Liver (tissue), 3 donors: ENCODE data around the gene CFAP97D1.

ENCODE experiments used
- EGR1 ChIP-seq, 2 donors: IDR thresholded peaks; 2 replicates each; pipeline ENCODE4 v1.6.1; 2016 to 2018; ENCODE audit warnings: antibody characterized with exemption in 2 of 2, low read depth in 2 of 2
- FOXA1 ChIP-seq: IDR thresholded peaks from 2 replicates; pipeline ENCODE4 v1.6.1; 2016; ENCODE audit warnings: antibody characterized with exemption
- HNF4G ChIP-seq: IDR thresholded peaks from 2 replicates; pipeline ENCODE4 v1.6.1; 2016; ENCODE audit warnings: antibody characterized with exemption
- JUND ChIP-seq, 2 donors: IDR thresholded peaks; 2 replicates each; pipeline ENCODE4 v1.6.1; 2016; ENCODE audit warnings: antibody characterized with exemption in 2 of 2
- NR2F2 ChIP-seq: IDR thresholded peaks from 2 replicates; pipeline ENCODE4 v1.6.1; 2016; ENCODE audit warnings: antibody characterized with exemption
- RAD21 ChIP-seq, 2 donors: IDR thresholded peaks; 2 replicates each; pipeline ENCODE4 v1.6.1; 2016; ENCODE audit warnings: antibody characterized with exemption in 2 of 2, mild to moderate bottlenecking in 2 of 2
- TAF1 ChIP-seq: conservative IDR thresholded peaks from 2 replicates; pipeline ENCODE4 v1.6.1; 2016; ENCODE audit warnings: antibody characterized with exemption, mild to moderate bottlenecking
- YY1 ChIP-seq: IDR thresholded peaks from 2 replicates; pipeline ENCODE4 v1.6.1; 2016; ENCODE audit warnings: antibody characterized with exemption, mild to moderate bottlenecking
- ZBTB33 ChIP-seq: IDR thresholded peaks from 2 replicates; pipeline ENCODE4 v1.6.1; 2016; ENCODE audit warnings: antibody characterized with exemption
- TF ChIP-seq, protein P1 (sequence below): fragments of 150-350 bp; IDR thresholded peaks from 2 replicates; pipeline ENCODE4 v1.5.1; 2017; ENCODE audit warnings: improper control_type of control experiment, low read depth, low read length; ENCODE audit not compliant: missing input control
- TF ChIP-seq, protein P2 (sequence below): IDR thresholded peaks from 2 replicates; pipeline ENCODE4 v1.6.1; 2016; ENCODE audit warnings: antibody characterized with exemption, mild to moderate bottlenecking
- donor health status: healthy.
- donor health status: healthy.

DNA sequence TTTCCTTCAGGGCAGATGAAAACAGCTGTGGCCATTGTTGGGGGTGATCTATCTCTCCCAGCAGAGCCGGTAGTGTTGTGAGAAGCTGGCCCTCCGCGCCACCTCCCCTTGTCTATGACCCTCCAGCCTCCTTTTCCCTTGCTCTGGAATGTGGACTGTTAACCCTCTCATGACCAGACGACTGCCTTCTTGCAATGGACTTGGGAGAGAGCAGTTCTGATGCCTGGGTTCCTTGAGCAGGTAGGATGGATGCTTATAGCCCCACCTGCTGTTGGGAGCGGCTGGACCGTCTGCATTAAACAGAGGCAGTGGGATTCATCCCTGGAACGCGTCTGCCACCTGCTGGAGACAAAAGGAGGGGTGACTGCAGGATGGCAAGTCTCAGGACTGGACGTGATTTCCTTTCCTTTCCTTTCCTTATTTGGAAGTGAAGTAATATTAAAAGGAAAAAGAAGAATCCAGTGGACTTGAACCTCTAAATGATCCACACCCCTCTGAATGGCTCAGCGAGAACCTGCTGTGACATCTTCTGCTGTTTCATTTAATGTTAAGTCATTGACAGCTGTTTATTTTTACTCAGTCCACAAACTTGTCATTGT is 19.9 kb upstream of the CFAP97D1 start:
- TF ChIP-seq, protein P1, sequence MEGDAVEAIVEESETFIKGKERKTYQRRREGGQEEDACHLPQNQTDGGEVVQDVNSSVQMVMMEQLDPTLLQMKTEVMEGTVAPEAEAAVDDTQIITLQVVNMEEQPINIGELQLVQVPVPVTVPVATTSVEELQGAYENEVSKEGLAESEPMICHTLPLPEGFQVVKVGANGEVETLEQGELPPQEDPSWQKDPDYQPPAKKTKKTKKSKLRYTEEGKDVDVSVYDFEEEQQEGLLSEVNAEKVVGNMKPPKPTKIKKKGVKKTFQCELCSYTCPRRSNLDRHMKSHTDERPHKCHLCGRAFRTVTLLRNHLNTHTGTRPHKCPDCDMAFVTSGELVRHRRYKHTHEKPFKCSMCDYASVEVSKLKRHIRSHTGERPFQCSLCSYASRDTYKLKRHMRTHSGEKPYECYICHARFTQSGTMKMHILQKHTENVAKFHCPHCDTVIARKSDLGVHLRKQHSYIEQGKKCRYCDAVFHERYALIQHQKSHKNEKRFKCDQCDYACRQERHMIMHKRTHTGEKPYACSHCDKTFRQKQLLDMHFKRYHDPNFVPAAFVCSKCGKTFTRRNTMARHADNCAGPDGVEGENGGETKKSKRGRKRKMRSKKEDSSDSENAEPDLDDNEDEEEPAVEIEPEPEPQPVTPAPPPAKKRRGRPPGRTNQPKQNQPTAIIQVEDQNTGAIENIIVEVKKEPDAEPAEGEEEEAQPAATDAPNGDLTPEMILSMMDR = peak; percentile 100
- no peak for TF ChIP-seq ZBTB33
- TF ChIP-seq YY1 = no peak
- TF ChIP-seq JUND (IDR thresholded peaks at IDR 0.05) = no peak
- peak; percentile 7 for TF ChIP-seq FOXA1
- TF ChIP-seq TAF1 = no peak
- TF ChIP-seq RAD21 (IDR thresholded peaks at IDR 0.05) = peak; percentile 100
- TF ChIP-seq NR2F2 = no peak
- no peak for TF ChIP-seq HNF4G
- TF ChIP-seq, protein P2, sequence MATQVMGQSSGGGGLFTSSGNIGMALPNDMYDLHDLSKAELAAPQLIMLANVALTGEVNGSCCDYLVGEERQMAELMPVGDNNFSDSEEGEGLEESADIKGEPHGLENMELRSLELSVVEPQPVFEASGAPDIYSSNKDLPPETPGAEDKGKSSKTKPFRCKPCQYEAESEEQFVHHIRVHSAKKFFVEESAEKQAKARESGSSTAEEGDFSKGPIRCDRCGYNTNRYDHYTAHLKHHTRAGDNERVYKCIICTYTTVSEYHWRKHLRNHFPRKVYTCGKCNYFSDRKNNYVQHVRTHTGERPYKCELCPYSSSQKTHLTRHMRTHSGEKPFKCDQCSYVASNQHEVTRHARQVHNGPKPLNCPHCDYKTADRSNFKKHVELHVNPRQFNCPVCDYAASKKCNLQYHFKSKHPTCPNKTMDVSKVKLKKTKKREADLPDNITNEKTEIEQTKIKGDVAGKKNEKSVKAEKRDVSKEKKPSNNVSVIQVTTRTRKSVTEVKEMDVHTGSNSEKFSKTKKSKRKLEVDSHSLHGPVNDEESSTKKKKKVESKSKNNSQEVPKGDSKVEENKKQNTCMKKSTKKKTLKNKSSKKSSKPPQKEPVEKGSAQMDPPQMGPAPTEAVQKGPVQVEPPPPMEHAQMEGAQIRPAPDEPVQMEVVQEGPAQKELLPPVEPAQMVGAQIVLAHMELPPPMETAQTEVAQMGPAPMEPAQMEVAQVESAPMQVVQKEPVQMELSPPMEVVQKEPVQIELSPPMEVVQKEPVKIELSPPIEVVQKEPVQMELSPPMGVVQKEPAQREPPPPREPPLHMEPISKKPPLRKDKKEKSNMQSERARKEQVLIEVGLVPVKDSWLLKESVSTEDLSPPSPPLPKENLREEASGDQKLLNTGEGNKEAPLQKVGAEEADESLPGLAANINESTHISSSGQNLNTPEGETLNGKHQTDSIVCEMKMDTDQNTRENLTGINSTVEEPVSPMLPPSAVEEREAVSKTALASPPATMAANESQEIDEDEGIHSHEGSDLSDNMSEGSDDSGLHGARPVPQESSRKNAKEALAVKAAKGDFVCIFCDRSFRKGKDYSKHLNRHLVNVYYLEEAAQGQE = no peak
- TF ChIP-seq EGR1 (IDR thresholded peaks at IDR 0.05; ENCODE audit: low read depth in 2 of 2) = no peak
